HG03460 (cell line): ENCODE measurements around the gene MRAS.
A peak's percentile ranks its signal among the peaks of the same experiment; 100 is the strongest.
"Not testable (repeated sequence)": the region's sequence is repeated elsewhere in the genome, so short reads cannot be mapped to it uniquely, and the experiment has no call there.

Source experiments
- ATAC-seq: cut with Tn5 transposase; IDR thresholded peaks from one replicate; pipeline ENCODE4 v1.9.1; 2021; ENCODE audit not compliant: unreplicated experiment

MRAS gene

DNA sequence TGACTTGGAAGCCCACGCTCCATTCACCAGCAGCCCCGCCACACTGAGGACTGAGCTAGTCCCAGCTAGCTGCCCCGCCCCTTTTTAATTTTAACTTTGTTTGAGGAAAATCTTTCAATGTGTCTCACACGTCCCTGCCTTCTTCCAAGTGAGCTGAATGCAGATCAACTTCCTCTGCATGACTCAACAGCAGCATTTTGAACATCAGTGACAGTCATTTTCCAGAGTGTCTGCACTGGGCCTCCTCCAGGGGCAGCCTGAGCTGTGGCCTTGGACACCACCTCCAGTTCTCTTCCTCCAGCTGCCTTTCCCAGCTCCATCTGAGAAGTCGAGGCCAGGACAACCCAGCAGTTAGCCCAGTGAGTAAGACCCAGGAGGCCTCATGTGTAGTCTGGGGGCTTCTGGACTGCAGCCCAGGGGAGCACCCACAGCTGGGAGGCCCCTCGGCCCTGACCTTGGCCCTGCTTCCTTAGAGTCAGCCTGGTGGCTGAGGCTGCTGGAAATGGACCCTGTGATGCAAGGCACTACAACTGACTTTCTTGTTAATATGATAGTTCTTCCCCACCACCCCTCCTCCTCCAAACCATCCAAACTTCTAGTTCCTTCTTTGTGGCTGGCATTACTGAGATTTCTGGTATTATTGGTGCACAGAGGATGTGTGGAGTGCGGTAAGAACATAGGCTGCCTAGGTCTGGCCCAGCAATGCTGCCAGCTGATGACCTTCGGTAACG, 64.6 kb downstream of the MRAS start:
- ATAC-seq, result no peak

DNA sequence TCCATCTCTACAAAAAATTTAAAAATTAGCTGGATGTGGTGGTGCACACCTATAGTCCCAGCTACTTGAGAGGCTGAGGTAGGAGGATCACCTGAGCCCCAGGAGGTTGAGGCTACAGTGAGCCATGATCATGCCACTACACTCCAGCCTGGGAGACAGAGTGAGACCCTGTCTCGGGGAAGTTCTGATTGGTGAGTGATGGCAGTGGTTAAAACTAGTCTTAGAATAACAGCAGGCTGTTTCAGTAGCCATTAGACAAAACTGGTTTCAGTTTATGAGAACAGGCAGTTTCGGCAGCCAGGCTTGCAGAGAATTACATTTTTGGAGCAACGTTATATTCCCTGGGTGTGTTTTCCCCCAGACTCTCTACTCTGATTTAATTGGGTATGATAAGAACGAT, 67.9 kb downstream of the MRAS start:
- ATAC-seq, result not testable (repeated sequence)

DNA sequence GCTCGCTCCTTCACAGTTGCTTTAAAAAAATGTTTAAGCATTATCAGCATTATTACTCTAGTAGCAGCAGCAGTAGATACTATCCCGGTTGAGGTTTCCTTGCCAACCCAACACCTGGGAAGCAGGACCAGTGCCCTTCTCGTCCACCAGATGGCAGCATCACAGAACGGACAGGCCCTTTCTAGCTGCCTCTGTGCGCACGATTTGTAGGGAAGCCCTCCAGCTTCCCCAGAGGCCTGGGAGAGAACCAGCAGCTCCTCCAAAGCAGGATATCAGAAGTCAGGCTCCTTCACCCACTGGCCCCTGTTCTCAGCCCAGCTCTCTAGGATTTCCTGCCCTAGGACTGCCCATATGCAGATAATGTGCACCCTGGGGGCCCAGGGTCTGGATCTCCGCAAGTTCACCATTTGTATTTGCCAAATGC, 69.2 kb downstream of the MRAS start:
- peak; percentile 89 for ATAC-seq

DNA sequence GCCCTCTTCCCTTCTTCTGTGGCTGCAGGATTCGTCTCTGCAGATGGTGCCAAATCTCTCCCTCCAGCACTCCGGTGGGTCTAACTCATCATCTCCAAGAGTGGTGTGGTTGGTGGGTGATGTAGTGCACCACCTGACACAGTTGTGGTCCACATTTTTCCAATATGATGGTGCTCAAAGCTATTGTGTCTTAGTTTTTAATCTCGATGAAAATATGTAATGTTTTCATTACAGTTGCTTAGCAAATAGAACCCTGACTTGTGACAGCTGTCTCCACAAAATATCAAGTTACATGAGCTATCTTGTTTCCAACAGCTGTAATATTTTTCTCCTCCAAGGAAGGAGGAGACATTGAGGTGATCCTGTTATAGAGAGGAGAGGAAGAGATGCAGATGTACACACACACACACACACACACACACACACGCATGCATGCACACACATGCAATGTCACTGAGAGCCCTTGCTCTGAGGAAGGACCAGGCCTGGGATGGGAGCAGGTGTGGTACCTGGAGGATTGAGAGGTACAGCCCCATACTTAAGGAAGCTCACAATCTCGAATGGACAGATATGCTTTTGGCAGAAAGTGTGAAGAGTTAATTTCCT, 70.3 kb downstream of the MRAS start:
- no peak for ATAC-seq

DNA sequence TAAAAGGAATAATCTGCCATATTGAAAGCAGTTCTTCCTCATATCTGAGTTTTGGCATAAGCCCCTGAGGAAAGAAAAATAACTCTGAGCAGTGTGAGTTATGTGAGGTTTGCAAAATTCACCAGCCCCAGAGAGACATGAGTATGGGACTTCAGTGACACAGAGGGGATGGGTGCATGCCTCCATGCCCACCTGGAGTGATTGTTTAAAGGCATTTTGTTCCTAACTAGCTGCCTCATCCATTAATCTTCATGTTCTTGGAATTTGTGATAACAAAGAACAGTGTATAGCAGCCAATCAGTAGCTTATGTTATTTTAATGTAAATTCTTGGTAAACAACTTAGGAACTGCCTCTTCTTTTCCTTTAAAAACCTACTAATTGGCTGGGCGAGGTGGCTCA, 74.9 kb downstream of the MRAS start:
- no peak for ATAC-seq

DNA sequence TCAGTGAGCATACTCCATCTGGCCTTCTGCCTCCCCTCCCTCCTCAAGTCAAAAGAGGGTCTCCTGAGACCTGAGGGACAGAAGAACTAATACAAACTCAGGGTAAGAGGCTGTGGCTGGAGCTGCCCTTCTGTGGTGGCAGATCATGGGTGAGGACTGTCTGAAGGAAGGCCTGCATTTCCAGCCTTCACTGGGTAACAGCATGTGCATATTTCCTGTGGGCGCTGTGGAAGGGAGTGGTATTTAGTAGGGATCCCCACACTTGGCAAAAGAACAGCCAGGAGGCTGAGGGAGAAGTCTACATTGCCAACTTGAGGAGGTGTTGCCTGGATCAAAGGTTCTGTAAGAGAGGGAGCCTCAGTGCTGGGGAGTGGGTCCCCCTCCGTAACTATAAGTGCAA, 75.9 kb downstream of the MRAS start:
- ATAC-seq, result no peak

DNA sequence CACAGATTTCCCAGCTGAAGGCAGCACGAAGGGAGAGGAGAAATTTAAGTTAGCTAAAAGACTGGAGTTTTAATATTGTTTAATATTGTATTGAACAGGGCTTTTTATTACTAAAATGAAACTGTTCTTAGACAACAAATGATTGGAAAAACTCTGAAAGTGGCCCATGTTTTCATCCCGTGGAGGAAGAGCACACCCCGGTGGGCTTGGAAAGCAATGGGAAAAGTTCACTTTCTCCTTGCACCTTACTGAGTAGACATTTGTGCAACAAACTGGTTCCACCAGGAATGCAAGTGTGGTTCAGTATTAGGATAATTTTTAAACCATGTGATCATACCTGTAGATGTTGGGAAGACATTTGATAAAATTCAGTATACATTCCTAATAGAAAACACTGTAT, 77.8 kb downstream of the MRAS start:
- no peak for ATAC-seq

DNA sequence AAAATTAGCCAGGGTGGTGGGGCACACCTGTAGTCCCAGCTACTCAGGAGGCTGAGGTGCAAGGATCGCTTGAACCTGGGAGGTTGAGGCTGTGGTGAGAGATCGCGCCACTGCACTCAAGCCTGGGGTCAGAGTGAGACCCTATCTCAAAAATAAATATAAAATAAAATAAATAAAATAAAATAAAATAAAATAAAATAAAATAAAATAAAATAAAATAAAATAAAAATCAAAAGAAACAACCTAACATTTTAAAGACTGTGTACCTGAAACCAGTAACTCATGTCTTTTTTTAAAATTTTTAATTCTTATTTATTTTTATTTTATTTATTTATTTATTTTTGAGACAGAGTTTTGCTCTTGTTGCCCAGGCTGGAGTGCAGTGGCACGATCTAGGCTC, 78.4 kb downstream of the MRAS start:
- ATAC-seq, result not testable (repeated sequence)

DNA sequence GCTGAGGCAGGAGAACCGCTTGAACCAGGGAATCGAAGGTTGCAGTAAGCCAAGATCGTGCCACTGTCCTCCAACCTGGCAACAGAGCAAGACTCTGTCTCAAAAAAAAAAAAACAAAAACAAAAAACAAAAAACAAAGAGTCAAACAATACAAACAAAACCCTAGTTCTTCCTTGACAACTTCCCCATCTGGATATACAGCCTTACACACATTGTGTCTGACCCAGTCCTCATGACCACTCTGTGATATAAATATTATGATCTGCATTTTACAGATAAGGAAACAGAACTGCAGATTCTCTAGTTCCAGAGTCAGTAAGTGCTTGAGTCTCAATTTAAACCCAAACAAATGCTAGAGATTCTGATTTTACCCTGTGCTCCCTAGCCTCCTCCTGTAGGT, 81.3 kb downstream of the MRAS start:
- no peak for ATAC-seq

DNA sequence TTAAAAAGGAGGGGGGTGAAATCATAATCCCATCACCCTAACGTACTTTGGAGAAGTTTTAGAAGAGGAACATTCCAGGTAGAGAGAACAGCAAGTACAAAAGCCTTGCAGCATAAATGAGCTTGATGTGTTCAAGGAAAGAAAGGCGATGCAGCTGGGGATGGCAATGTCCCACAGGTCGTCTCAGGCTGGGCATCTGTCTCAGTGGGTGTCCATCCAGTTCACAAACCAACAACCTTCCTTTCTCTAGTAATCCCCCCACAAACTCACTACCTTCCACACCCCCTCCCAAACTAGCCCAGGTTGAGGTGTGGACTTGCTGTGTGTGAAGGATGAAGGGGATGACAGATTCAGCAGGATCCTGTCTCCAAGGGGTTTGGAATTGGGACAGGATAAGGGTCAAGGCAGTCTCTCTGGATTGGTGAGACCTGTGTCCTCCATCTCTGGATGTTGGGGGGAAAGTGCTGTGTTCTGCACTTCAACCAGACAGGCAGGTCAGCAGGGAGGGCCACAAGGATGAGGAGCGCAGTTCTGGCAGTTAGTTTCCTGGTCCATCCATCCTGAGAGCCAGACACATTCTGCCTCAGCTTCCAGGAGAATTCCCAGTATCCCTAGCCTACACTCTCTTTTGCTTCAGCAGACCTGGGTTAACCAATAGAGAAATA, 84.3 kb downstream of the MRAS start:
- no peak for ATAC-seq

DNA sequence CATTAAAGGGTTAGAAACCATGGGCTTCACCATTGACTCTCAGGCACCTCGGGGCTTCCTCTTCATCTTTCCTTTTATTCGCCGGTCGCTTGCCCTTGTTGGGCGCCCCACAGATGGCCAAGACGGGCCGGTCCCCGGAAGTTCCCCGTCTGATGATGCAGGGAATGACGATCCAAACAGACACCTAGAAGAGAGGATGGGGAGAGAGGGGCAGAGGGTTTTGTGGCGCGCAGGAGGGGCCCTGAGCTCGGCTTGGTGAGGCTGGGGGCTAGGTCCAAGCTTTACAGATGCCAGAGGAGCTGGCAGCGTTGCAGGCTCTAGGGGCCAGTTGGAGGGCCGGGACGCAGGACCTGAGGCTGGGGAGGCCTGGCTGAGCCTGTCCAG, 85.5 kb downstream of the MRAS start:
- no peak for ATAC-seq

DNA sequence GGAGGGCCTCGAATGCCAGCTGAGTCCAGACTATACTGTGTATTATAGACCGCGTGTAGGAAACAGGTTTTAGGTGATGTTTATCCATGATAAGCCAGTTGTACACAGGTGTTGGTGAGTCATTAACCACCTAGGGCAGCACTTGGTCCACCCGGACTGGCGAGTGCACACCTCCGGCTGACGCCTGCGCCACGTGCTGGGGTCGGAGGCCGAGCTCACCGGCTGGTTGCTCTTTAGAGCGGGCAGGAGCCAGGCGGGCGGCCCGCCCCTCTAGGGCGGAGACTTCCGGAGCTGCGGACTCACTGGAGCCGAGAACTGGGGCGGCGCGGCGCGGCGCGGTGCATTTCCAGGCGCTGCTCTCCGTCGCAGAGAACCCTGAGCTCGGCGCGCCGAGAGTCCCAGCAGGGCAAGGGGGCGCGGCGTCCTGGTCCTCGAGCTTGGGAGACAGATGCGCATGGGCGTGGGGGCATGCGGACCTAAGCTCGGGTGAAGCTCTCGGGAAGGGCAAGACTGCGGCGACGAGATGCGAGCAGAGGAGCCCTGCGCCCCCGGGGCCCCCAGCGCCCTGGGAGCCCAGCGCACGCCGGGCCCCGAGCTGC, 86.0 kb downstream of the MRAS start, which contains the start of gene ESYT3:
Gene ESYT3 (plus strand): TSS at position 341 of the 599 bp plus-strand sequence. CDS start 183 bp downstream, at position 524.
- no peak for ATAC-seq

DNA sequence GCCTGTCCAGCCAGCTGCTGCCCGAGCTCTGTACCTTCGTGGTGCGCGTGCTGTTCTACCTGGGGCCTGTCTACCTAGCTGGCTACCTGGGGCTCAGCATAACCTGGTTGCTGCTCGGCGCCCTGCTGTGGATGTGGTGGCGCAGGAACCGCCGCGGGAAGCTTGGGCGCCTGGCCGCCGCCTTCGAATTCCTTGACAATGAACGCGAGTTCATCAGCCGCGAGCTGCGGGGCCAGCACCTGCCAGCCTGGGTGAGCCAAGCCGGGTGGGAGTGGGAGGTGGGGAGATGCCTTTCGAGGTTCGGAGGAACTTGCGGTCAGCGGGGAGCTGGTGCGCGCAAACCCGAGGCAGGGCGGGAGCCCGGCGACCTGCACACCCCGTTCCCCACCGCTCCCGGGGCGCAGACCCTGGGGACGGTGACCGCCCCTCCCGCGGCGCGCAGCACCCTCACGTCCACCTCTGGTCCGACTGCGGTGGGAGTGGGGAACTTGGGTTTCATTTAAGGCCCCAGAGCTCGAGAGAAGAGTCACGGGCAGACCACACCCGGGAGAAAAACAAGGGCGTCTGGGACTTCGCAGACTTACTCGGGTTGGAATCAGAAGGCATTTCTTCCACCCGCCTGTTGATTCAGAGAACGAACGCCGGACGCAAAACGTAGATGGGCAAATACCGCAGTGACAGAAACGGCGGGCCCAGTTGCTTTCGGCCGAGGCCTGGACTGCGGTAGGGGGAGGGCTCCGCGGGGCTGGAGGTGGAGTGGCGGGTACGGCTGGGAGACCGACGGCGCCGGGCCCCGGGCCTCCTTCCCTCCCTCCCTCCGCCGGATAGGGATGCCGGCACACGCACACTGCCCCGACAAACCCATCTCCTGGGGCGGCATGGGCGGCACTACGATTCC, 86.7 kb downstream of the MRAS start:
- no peak for ATAC-seq

DNA sequence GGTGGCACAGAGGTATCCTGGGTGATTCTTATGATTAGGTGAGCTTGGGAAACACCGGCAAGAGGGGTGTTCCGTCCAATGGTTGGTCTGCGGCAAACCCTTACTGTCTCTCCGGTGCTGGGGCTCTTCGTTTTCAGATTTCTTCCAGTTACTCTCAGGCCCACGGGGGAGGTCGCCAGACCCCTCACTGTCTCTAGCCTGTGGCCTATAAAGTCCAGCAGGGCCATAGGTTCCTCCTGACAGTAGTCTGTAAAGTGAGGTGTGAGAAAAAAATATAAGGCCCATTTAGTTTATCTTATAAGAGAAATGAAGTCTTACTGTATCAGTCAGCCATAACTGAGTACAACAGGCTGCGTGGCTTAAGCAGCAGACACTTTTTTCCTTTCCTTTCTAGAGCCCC, 87.5 kb downstream of the MRAS start:
- ATAC-seq, result no peak

DNA sequence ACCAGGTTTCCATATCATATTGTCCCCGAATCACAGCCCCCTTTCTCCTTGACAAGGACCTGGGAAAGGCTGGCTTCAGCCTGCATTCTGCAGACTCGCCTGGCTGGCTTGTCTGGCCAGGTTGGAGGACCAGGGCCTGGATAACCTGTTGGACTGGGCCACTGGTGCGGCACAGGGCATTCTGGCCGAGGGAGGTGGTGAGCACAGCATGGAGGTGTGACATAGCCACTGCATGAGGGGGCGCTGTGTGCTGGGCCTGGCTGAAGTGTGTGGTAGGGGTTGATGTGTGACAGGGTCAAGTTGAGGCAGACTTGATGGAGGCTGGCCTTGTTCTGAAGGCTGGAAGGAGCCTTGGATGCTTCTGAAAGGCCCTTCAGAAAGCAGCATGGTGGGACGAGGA, 88.9 kb downstream of the MRAS start:
- ATAC-seq, result no peak

DNA sequence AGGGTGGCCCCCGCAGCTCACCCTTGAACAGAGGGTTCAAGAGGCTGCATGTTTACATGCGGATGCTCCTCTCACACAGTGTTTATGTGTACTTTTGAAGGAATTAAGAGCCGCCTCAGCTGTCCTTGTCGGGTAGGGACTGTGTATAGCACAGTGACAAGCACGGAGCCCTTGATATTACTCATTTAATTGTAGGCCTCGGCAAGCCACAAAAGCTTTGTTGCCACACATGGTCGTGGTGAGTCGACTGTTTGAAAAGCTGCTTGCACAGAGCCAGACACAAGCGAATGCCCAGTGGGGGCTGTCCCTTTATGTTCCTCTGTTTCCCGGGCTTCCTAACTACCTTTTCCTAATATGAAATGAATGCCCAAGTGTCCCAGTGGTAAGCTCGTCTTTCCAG, 90.5 kb downstream of the MRAS start:
- no peak for ATAC-seq

DNA sequence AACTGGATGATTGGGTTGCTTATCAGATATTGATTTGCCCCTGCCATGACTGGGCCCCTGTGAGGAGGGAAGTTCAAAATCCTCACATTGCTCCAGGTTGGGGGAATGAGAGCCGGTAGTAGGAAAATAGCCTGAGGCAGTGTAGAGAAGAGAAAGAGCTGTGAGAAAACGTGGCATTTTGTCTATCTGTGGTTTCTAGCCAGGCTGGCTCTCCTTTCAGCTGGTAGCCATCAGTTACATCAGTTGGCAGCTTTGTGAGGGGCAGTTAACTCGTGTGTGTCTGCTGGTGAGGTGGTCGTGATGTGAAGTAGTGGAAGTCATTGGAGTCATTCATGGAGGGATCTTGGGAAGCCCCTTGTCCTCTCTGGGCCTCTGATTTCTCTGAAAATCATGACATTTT, 91.3 kb downstream of the MRAS start:
- no peak for ATAC-seq

DNA sequence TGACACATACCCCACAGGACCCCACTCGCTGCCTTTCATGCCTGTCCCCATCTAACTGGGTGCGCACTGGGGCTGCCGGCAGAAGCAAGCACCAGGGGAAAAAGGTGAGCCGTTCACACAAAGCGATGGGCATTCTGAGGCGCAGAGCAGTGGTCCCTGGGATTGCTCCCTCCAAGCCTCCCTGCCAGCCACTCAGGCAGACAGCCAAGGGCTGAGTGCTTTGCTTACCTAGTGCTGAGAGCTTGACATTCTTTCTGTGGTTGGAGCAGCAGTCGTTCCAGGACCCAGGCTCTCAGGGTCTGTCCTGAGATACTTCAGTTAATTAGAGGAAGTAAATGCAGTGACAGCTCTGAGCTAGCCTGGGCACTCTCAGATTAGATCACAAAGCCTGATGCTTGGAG, 91.7 kb downstream of the MRAS start:
- ATAC-seq, result no peak

DNA sequence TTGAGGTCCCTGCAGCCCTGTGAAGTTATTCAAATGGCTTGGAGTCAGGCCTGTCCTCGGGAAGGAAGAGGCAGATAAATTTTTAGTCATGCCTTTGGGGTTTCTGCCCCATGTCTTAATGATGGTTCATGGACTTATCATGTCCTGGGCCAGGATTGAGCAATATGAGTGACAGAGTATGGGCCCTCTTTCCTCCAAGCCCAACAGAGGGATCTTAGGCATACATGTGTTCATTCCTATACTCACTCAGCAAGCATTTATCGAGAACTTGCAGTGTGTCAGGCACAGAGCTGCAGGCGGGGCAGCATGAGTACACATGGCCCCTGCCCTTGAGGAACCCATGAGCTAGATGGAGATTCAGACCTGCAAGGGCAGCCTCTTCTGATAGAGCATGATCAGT, 92.2 kb downstream of the MRAS start:
- no peak for ATAC-seq

DNA sequence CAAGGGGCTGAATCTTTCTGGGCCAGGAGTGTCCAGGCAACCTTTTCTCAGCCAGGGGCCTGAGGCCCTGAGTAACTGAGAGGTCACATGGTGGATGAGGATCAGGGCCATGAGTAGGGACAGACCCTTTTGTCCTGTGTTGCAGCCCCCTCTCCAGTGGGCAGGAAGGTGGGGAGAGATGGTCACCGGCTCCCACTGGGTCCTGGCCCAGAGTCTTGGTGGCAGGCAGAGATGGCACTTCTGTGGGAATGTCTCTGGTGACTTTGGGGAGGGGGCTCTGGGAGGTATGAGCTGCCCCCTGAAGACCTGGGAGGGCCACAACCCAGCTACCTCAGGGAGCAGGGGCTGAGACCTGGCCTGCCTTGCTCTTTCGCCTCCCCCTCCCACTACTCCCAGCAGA, 92.9 kb downstream of the MRAS start:
- ATAC-seq, result no peak

DNA sequence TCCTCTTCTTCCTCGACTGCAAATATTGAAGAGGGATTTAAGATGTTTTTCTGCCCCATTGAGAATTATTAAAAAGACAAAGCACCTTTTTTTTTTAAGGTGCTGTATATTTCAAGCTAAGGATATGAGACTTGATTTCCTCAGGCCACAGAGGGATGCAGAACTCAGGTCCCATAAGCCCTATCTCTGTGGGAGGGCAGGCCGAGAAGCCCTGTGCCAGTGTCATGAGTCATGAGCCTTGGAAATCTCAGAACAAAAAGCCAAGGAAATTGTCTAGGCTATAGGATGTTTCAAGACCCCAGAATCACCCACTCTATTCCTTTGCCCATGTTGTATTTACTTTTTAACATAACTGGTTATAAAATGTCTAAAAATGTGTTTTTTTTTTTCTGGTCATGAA, 93.4 kb downstream of the MRAS start:
- no peak for ATAC-seq
